Measurements from ENCODE around the gene FBXO46. TPM values are rescaled to one million over a fixed set of nuclear protein-coding genes. Genes with fewer than 3 reads are reported as not detected.

Gene FBXO46
- total and polyA plus RNA-seq, 2 of the 4 experiments (the other 2 are of a cell fraction): 3.0 to 6.8 TPM

GRCh38 chr19:45739498-45740439, 9.1 kb upstream of the FBXO46 start:
- Histone ChIP-seq H3K9ac (ENCODE audit: low read depth, low read length) (no peak overlapping the region), H3K27me3 (ENCODE audit: control insufficient read depth, insufficient read depth, low read length) (peaks cover 9% of the 10 kb centered on the region), H2BK120ac (ENCODE audit: low read depth, low read length) (no peak overlapping the region), H4K20me1 (ENCODE audit: insufficient read depth, low read length) (no peaks in the 10 kb centered on the region), H3K79me1 (ENCODE audit: low read depth in 1 of 2, low read length in 2 of 2) (no peaks in the 10 kb centered on the region), H4K91ac (ENCODE audit: insufficient read depth, low read depth, low read length) (no peak overlapping the region), H2BK15ac (ENCODE audit: low read depth, low read length) (no peak overlapping the region), H3K9me3 (ENCODE audit: control insufficient read depth, insufficient read depth, low read length) (no peaks in the 10 kb centered on the region), H3K23ac (ENCODE audit: low read depth, low read length) (no peak overlapping the region), H2AFZ (replicated peaks; ENCODE audit: low read length, poor library complexity) (peak overlapping the region; percentile 13), H2BK5ac (ENCODE audit: low read depth, low read length, poor library complexity, severe bottlenecking) (no peak overlapping the region), H4K8ac (ENCODE audit: low read depth in 2 of 2, low read length in 2 of 2) (no peak overlapping the region), H3K18ac (ENCODE audit: low read depth, low read length) (no peak overlapping the region), H3K4me2 (ENCODE audit: low read depth, low read length) (no peak overlapping the region), H3K36me3 (ENCODE audit: control insufficient read depth, insufficient read depth, low read length) (no peaks in the 10 kb centered on the region), H3K4me1 (ENCODE audit: control insufficient read depth, insufficient read depth, low read length) (no peaks in the 10 kb centered on the region), H2AK5ac (ENCODE audit: low read depth, low read length) (no peak overlapping the region), H3K4ac (ENCODE audit: low read depth, low read length) (no peak overlapping the region), H3K9me1 (ENCODE audit: insufficient read depth, low read length) (no peaks in the 10 kb centered on the region), H2AK9ac (replicated peaks; ENCODE audit: low read depth, low read length, poor library complexity) (no peak overlapping the region), H3K27ac (ENCODE audit: insufficient read depth, low read length) (no peak overlapping the region), H3K14ac (replicated peaks; ENCODE audit: low read depth, low read length) (no peak overlapping the region), H4K5ac (ENCODE audit: low read depth, low read length) (no peak overlapping the region), H3K56ac (ENCODE audit: extremely low read depth, insufficient read depth, low read length) (no peak overlapping the region), H3K4me3 (ENCODE audit: insufficient read depth, low read depth, low read length) (no peak overlapping the region), H2BK20ac (ENCODE audit: low read depth, low read length) (no peak overlapping the region)
- ATAC-seq (ENCODE audit: low read depth) (no peak), DNase-seq (no peak)
- ChIA-PET CTCF (no interaction called here), POLR2A (ENCODE audit: unreplicated experiment) (no interaction called here)
- in situ Hi-C loops (cut with MboI; ENCODE audit: low sequenced_read_pairs) (no loop called here), intact Hi-C loops (cut with micrococcal nuclease) (no loop called here), dilution Hi-C loops (cut with HindIII; ENCODE audit: low sequenced_read_pairs, unreplicated experiment) (no loop called here)
- BruUV-seq (replicated peaks): no TSS peak
- WGBS, 2 experiments (ENCODE audit: extremely low coverage in 2 of 2, insufficient read length in 1 of 2): 100% methylated on average over 2 of the region's 10 CpGs; no CpG with 5 or more reads in 1 of the 2 experiments
- TF ChIP-seq POLR2A (IDR thresholded peaks at IDR 0.05; ENCODE audit: low read depth, low read length): no peak
- TF ChIP-seq CHD1 (IDR thresholded peaks at IDR 0.05; ENCODE audit: low read depth, low read length): no peak
- 0 out of 2 replicates have a peak, but pooled peaks have one; percentile 7 for TF ChIP-seq CEBPB (IDR thresholded peaks at IDR 0.05; ENCODE audit: low read depth, low read length)

Data from IMR-90 (cell line).